Endothelial cell of umbilical vein (primary cell): ENCODE results near the gene SCGB2A2. TPM values are rescaled to one million over a fixed set of nuclear protein-coding genes. Genes with fewer than 3 reads are reported as not detected.

Experiments
- BruUV-seq: library from RNA; stranded (reverse); fragments of 400-500 nt; replicated peaks from 2 replicates; lab custom pipeline; 2021; lab: Mats Ljungman, UMichigan
- CTCF ChIA-PET: fragments of 300-600, 350-600 bp; sonication (Branson Sonifier 250); formaldehyde crosslinking; loops from one replicate; lab custom pipeline; 2021; ENCODE audit warnings: antibody characterized with exemption, inconsistent platforms; lab: Charles Lee
- POLR2A ChIA-PET: fragments of 300-600, 350-600 bp; sonication (Branson Sonifier 250); formaldehyde crosslinking; loops from one replicate; lab custom pipeline; 2021; ENCODE audit warnings: antibody characterized with exemption, inconsistent platforms; lab: Charles Lee
- DNase-seq: peaks from one replicate; pipeline ENCODE4 v3.0.0-alpha.2; 2011; ENCODE audit warnings: low read depth, low spot score
- FAIRE-seq: peaks from 2 replicates; lab custom pipeline; 2011; peaks lifted over from hg19 to GRCh38; lab: Jason Lieb, UNC
- H2AFZ ChIP-seq: 2 replicates; pipeline ENCODE4 v1.6.0; 2012; ENCODE audit warnings: low read depth, low read length, control low read depth, inconsistent platforms
- H3K27ac ChIP-seq: 2 replicates; pipeline ENCODE4 v1.5.1; 2011; ENCODE audit warnings: low read depth, mild to moderate bottlenecking, control low read depth, low read length, moderate library complexity; ENCODE audit not compliant: insufficient read depth
- H3K27me3 ChIP-seq, 2 experiments: 2 replicates each; pipeline versions ENCODE4 v1.6.0 to v1.6.1; 2011; ENCODE audit warnings: low read length in 2 of 2, mixed read lengths in 1 of 2; ENCODE audit not compliant: control insufficient read depth in 2 of 2, insufficient read depth in 2 of 2
- H3K36me3 ChIP-seq, 2 experiments: 2 replicates in 1 of 2; 3 replicates in 1 of 2; pipeline ENCODE4 v1.5.1; 2011; ENCODE audit warnings: low read length in 2 of 2, mild to moderate bottlenecking in 1 of 2, moderate library complexity in 1 of 2; ENCODE audit not compliant: control insufficient read depth in 2 of 2, insufficient read depth in 2 of 2; ENCODE audit errors: extremely low read depth in 1 of 2
- H3K4me1 ChIP-seq: 3 replicates; pipeline ENCODE4 v1.5.1; 2011; ENCODE audit warnings: mild to moderate bottlenecking, low read length; ENCODE audit not compliant: control insufficient read depth, insufficient read depth; ENCODE audit errors: extremely low read depth
- H3K4me2 ChIP-seq: 2 replicates; pipeline ENCODE4 v1.6.1; 2011; ENCODE audit warnings: low read length, control low read depth, mixed read lengths; ENCODE audit not compliant: insufficient read depth
- H3K4me3 ChIP-seq, 3 experiments: fragments of 200-600 bp in 1 of 3; sonication (generic), shearing (Covaris generic) in 1 of 3; replicated peaks in 1 of 3; 2 replicates each; pipeline ENCODE4 v1.5.1; 2011 to 2016; ENCODE audit warnings: control low read depth in 3 of 3, low read length in 3 of 3, mild to moderate bottlenecking in 2 of 3, inconsistent platforms in 1 of 3, low read depth in 1 of 3, moderate library complexity in 1 of 3; ENCODE audit not compliant: insufficient read depth in 1 of 3
- H3K79me2 ChIP-seq: 2 replicates; pipeline ENCODE4 v1.6.0; 2012; ENCODE audit warnings: low read length, inconsistent platforms; ENCODE audit not compliant: control insufficient read depth, insufficient read depth
- H3K9ac ChIP-seq: replicated peaks from 2 replicates; pipeline ENCODE3; 2011; ENCODE audit warnings: low read length, control low read depth; ENCODE audit not compliant: insufficient read depth; ENCODE audit errors: extremely low read depth
- H3K9me1 ChIP-seq: replicated peaks from 3 replicates; pipeline ENCODE4 v1.6.0; 2011; ENCODE audit warnings: mild to moderate bottlenecking, low read length; ENCODE audit not compliant: control insufficient read depth, insufficient read depth; ENCODE audit errors: extremely low read depth
- H3K9me3 ChIP-seq: replicated peaks from 2 replicates; pipeline ENCODE4 v1.5.1; 2012; ENCODE audit warnings: low read length, inconsistent platforms; ENCODE audit not compliant: control insufficient read depth, insufficient read depth
- H4K20me1 ChIP-seq: replicated peaks from 2 replicates; pipeline ENCODE3; 2011; ENCODE audit warnings: mild to moderate bottlenecking, low read length; ENCODE audit not compliant: control insufficient read depth, insufficient read depth; ENCODE audit errors: extremely low read depth
- EZH2 ChIP-seq: IDR thresholded peaks from 2 replicates; pipeline ENCODE4 v1.6.1; 2012; ENCODE audit warnings: borderline replicate concordance, low read depth, mild to moderate bottlenecking, moderate library complexity, low read length, inconsistent platforms; ENCODE audit not compliant: severe bottlenecking
- FOS ChIP-seq: IDR thresholded peaks from 2 replicates; pipeline ENCODE4 v1.6.1; 2011; ENCODE audit warnings: mild to moderate bottlenecking, low read length, moderate library complexity, borderline replicate concordance; ENCODE audit not compliant: insufficient read depth
- GATA2 ChIP-seq: IDR thresholded peaks from 2 replicates; pipeline ENCODE4 v1.7.0; 2011; ENCODE audit warnings: low read depth, mild to moderate bottlenecking, moderate library complexity, mixed read lengths, low read length; ENCODE audit not compliant: insufficient read length, insufficient read depth
- JUN ChIP-seq: IDR thresholded peaks from 2 replicates; pipeline ENCODE4 v1.6.1; 2011; ENCODE audit warnings: borderline replicate concordance, low read depth; ENCODE audit not compliant: insufficient read length, insufficient read depth
- MYC ChIP-seq: IDR thresholded peaks from one replicate; pipeline ENCODE4 v1.6.1; 2011; ENCODE audit warnings: mild to moderate bottlenecking, low read depth, low read length
- POLR2A ChIP-seq: IDR thresholded peaks from 2 replicates; pipeline ENCODE4 v1.6.1; 2012; ENCODE audit warnings: low read depth, mild to moderate bottlenecking, control low read depth, low read length
- POLR2AphosphoS5 ChIP-seq: IDR thresholded peaks from 2 replicates; pipeline ENCODE4 v1.6.1; 2012; ENCODE audit warnings: low read depth, mild to moderate bottlenecking, control low read depth, low read length, moderate library complexity; ENCODE audit not compliant: insufficient read depth
- dilution Hi-C: fragments of 300-500 bp; cut with MboI; formaldehyde crosslinking; loops from one replicate; pipeline ENCODE4 v1.15.0; 2019; ENCODE audit warnings: low sequenced_read_pairs; ENCODE audit not compliant: extremely low pct_ligation_motif_present
- intact Hi-C: fragments of 100-400 bp; cut with micrococcal nuclease; formaldehyde crosslinking; loops from one replicate; pipeline ENCODE4 v1.10.0; 2022
- polyA plus RNA-seq, 4 experiments: library from polyadenylated mRNA; depleted of rRNA in 3 of 4; stranded (reverse) in 3 of 4; unstranded in 1 of 4; fragments of >200 nt; gene quantifications; 2 replicates each; pipeline versions ENCODE4 v1.2.1 to v1.2.3, GENCODE V29; 2011 to 2012; ENCODE audit warnings: missing spikeins in 1 of 4
- total RNA-seq: library from RNA; stranded (reverse); gene quantifications from 2 replicates; pipeline ENCODE4 v1.2.3, GENCODE V29; 2021
- TF ChIP-seq, protein P1 (sequence below): IDR thresholded peaks from 2 replicates; pipeline ENCODE4 v1.6.1; 2011; ENCODE audit not compliant: insufficient read depth, insufficient read length
- TF ChIP-seq, protein P2 (sequence below), 2 donors: IDR thresholded peaks; 1 replicate in 1 of 2; 2 replicates in 1 of 2; pipeline ENCODE4 v1.5.1; 2011; ENCODE audit warnings: low read length in 2 of 2, mild to moderate bottlenecking in 2 of 2, moderate library complexity in 2 of 2, control low read depth in 1 of 2, inconsistent platforms in 1 of 2, low read depth in 1 of 2; ENCODE audit not compliant: insufficient read depth in 1 of 2; ENCODE audit errors: extremely low read depth in 1 of 2

The SCGB2A2 gene
- total and polyA plus RNA-seq, 2 donors (not counting 3 experiments of a cell fraction or from before 2014, with no cell fraction given): not detected

DNA sequence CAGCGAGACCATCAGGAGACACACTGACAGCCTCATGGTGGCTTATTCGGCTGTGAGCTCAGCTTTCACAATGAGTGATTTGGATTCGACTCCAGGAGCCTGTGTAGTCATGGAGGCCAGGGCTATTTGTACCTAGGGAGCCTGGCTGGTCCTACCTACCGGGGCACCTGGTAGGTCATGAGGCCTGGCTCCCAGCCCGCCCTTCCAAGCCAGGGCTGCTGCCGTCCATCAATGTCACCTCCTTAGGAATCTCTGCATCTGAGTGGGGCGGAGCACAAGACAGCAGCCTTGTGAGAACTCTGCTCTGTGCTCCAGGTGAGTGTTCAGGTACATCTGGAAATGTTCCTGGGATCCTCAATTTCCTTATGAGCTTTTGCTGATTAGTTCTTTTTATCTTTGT, 29.0 kb downstream of the SCGB2A2 start, which contains the start of gene SCGB1D4:
TSS of gene SCGB1D4 (minus strand) at position 101 of the 400 bp plus-strand sequence. CDS start at position 36, 65 bp downstream.
- Histone ChIP-seq H3K4me3 (no peak within 1 kb of the TSS), H3K27me3 (peaks cover 19 to 21% of the 10 kb centered on the region in 2 experiments), H4K20me1 (no peaks in the 10 kb centered on the region), H3K79me2 (no peaks in the 10 kb centered on the region), H3K4me1 (no peaks in the 10 kb centered on the region), H3K9ac (no peak within 1 kb of the TSS), H2AFZ (no peak within 1 kb of the TSS), H3K9me3 (no peaks in the 10 kb centered on the region), H3K27ac (no peak within 1 kb of the TSS), H3K4me2 (no peak within 1 kb of the TSS), H3K36me3 (no peaks in the 10 kb centered on the region), H3K9me1 (no peaks in the 10 kb centered on the region)
- TF ChIP-seq, protein P1, sequence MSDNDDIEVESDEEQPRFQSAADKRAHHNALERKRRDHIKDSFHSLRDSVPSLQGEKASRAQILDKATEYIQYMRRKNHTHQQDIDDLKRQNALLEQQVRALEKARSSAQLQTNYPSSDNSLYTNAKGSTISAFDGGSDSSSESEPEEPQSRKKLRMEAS: no peak
- TF ChIP-seq GATA2: no peak
- TF ChIP-seq POLR2AphosphoS5: no peak
- TF ChIP-seq JUN: no peak
- TF ChIP-seq, protein P2, sequence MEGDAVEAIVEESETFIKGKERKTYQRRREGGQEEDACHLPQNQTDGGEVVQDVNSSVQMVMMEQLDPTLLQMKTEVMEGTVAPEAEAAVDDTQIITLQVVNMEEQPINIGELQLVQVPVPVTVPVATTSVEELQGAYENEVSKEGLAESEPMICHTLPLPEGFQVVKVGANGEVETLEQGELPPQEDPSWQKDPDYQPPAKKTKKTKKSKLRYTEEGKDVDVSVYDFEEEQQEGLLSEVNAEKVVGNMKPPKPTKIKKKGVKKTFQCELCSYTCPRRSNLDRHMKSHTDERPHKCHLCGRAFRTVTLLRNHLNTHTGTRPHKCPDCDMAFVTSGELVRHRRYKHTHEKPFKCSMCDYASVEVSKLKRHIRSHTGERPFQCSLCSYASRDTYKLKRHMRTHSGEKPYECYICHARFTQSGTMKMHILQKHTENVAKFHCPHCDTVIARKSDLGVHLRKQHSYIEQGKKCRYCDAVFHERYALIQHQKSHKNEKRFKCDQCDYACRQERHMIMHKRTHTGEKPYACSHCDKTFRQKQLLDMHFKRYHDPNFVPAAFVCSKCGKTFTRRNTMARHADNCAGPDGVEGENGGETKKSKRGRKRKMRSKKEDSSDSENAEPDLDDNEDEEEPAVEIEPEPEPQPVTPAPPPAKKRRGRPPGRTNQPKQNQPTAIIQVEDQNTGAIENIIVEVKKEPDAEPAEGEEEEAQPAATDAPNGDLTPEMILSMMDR (IDR thresholded peaks at IDR 0.05; ENCODE audit: extremely low read depth in 1 of 2, insufficient read depth in 1 of 2, low read depth in 1 of 2, low read length in 2 of 2): no peak
- no peak for TF ChIP-seq MYC
- TF ChIP-seq FOS: no peak
- no peak for TF ChIP-seq POLR2A
- no peak for TF ChIP-seq EZH2
- no TSS peak for BruUV-seq
- no peak for FAIRE-seq
- ChIA-PET POLR2A (no interaction called here), CTCF (interaction anchor here (1.1 to 1.4 kb wide), 3 partner anchors 13 to 191 kb away, joined by 3 read pairs; partner anchors contain the start of gene SCGB2A2)
- intact Hi-C loops: loop anchor here (5.0 kb wide), 1 partner anchor 367 kb away; no protein-coding TSS in a partner anchor
- DNase-seq: no peak
- dilution Hi-C loops: no loop called here
